Measurements from ENCODE around the gene ACTL6A. TPM values are rescaled to one million over a fixed set of nuclear protein-coding genes. Genes with fewer than 3 reads are reported as not detected.

Gene ACTL6A
- total RNA-seq, 1 experiment from 2014 or later, result 74.5 TPM

- Histone ChIP-seq H3K79me2 (ENCODE audit: insufficient read depth, low read length) (no peaks in the 10 kb centered on the region), H2BK12ac (ENCODE audit: insufficient read length, low read depth, low read length) (no peak overlapping the region), H3K18ac (ENCODE audit: insufficient read length, low read depth, low read length) (no peak overlapping the region), H3K27me3 (ENCODE audit: insufficient read depth, low read length) (no peaks in the 10 kb centered on the region), H3K79me1 (ENCODE audit: insufficient read depth, low read depth, low read length, poor library complexity, severe bottlenecking) (no peaks in the 10 kb centered on the region), H2AK5ac (ENCODE audit: insufficient read length, low read length) (no peak overlapping the region), H3K56ac (ENCODE audit: insufficient read length, low read depth, low read length) (no peak overlapping the region), H3K9ac (ENCODE audit: extremely low read depth, insufficient read length, low read length) (no peak overlapping the region), H3K14ac (ENCODE audit: insufficient read depth, low read length) (no peak overlapping the region), H3K27ac (ENCODE audit: insufficient read length, low read depth, low read length) (no peak overlapping the region), H3K9me3 (ENCODE audit: control insufficient read depth, low read depth, low read length) (no peaks in the 10 kb centered on the region), H3K23ac (ENCODE audit: insufficient read length, low read depth, low read length) (no peak overlapping the region), H2BK15ac (ENCODE audit: low read depth, low read length) (no peak overlapping the region), H2BK20ac (ENCODE audit: low read depth, low read length, poor library complexity, severe bottlenecking) (no peak overlapping the region), H2BK120ac (ENCODE audit: low read depth, low read length, poor library complexity, severe bottlenecking) (no peak overlapping the region), H3K4ac (ENCODE audit: low read depth, low read length) (no peak overlapping the region), H2BK5ac (ENCODE audit: insufficient read length, low read length) (no peak overlapping the region), H3K4me1 (ENCODE audit: insufficient read depth, low read length) (peaks cover 5% of the 10 kb centered on the region; the same call in 1 of the 2 replicates), H3T11ph (ENCODE audit: low read length) (no peak overlapping the region), H4K20me1 (ENCODE audit: control insufficient read depth, insufficient read depth, insufficient read length) (no peaks in the 10 kb centered on the region), H4K8ac (replicated peaks; ENCODE audit: insufficient read length, low read depth, low read length) (no peak overlapping the region), H3K23me2 (ENCODE audit: insufficient read length, low read depth, low read length, poor library complexity, severe bottlenecking) (no peaks in the 10 kb centered on the region), H4K5ac (ENCODE audit: insufficient read length, low read depth, low read length) (no peak overlapping the region), H2AFZ (ENCODE audit: low read length) (no peak overlapping the region), H3K4me2 (ENCODE audit: insufficient read depth, insufficient read length, low read length) (no peak overlapping the region), H4K91ac (ENCODE audit: insufficient read length, low read depth, low read length) (no peak overlapping the region)
- H3K4me1 Mint-ChIP-seq, result peaks cover 12% of the 10 kb centered on the region in 2 experiments; a peak in 3 of 4 replicates
- no peak for TF ChIP-seq CTCF (conservative IDR thresholded peaks at IDR 0.05)
- H3K9me3 Mint-ChIP-seq, result no peaks in the 10 kb centered on the region; a peak in 1 of 5 replicates
- no peak overlapping the region for H3K27ac Mint-ChIP-seq
- H3K27me3 Mint-ChIP-seq (ENCODE audit: low read depth), result no peaks in the 10 kb centered on the region
- H3K4me3 Mint-ChIP-seq, result no peak overlapping the region
- DNase-seq, result no peak
- H3K36me3 Mint-ChIP-seq (ENCODE audit: insufficient read depth in 1 of 3, low read depth in 3 of 3), result no peaks in the 10 kb centered on the region
Measured at GRCh38 chr3:179536256-179536655, 26.5 kb upstream of the ACTL6A start.
